ES-I3 (cell line): ENCODE data around the gene KRTAP19-5.
"Not testable (repeated sequence)": the region's sequence is repeated elsewhere in the genome, so short reads cannot be mapped to it uniquely, and the experiment has no call there.

Experiments
- H3K36me3 ChIP-seq: 2 replicates; pipeline ENCODE4 v1.6.1; 2013; ENCODE audit warnings: mild to moderate bottlenecking, low read length, control low read depth, moderate library complexity; ENCODE audit not compliant: insufficient read depth
- H3K4me1 ChIP-seq: 2 replicates; pipeline ENCODE4 v1.6.1; 2013; ENCODE audit warnings: mild to moderate bottlenecking, control low read depth, low read length; ENCODE audit not compliant: insufficient read depth
- H3K9ac ChIP-seq: 2 replicates; pipeline ENCODE4 v1.6.1; 2013; ENCODE audit warnings: low read depth, mild to moderate bottlenecking, low read length, moderate library complexity
- H3K9me3 ChIP-seq: 2 replicates; pipeline ENCODE4 v1.6.1; 2013; ENCODE audit warnings: mild to moderate bottlenecking, low read length, moderate library complexity; ENCODE audit not compliant: control insufficient read depth, insufficient read depth

Gene KRTAP19-5

GRCh38 chr21:30502041-30502440 lies at the start of gene KRTAP19-5:
Gene KRTAP19-5 (minus strand): TSS chr21:30502141. CDS start chr21:30502090, 51 bp downstream.
- Histone ChIP-seq H3K9ac (no peak within 1 kb of the TSS), H3K36me3 (no peaks in the 10 kb centered on the region), H3K4me1 (no peaks in the 10 kb centered on the region), H3K9me3 (no peaks in the 10 kb centered on the region)

DNA sequence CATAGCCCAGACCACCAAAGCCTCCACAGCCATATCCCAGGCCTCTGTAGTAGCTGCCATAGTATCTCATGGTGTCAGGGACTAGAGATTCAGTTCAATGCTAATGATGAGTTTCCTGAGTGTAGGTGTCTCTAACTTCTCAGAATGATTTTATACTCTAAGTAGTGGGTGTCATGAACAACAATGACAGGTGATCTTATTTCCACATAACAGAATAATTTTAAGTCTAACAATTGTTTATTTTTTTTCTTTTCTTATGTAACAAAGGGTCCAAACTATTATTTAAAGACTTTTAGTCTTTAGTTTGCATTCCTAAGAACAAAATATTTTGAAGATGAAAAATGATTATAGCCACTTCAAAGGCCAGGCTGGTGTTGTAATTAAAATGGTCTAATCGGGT lies 39.8 kb upstream of the KRTAP19-5 start, which contains the start of gene KRTAP19-6:
KRTAP19-6 (minus strand) TSS at position 101 of the 400 bp plus-strand sequence; CDS start at position 70, 31 bp downstream.
- no peaks in the 10 kb centered on the region for H3K36me3 ChIP-seq
- no peaks in the 10 kb centered on the region for H3K4me1 ChIP-seq
- H3K9me3 ChIP-seq, result no peaks in the 10 kb centered on the region
- no peak within 1 kb of the TSS for H3K9ac ChIP-seq

- Histone ChIP-seq H3K36me3 (no peaks in the 10 kb centered on the region), H3K9ac (no peak overlapping the region), H3K4me1 (no peaks in the 10 kb centered on the region), H3K9me3 (no peaks in the 10 kb centered on the region; the same call in 1 of the 2 replicates)
Observed at GRCh38 chr21:30518876-30519275, 16.9 kb upstream of the KRTAP19-5 start.

GRCh38 chr21:30515681-30516080 lies 13.7 kb upstream of the KRTAP19-5 start:
- H3K4me1 ChIP-seq, result no peaks in the 10 kb centered on the region
- no peak overlapping the region for H3K9ac ChIP-seq
- H3K36me3 ChIP-seq, result no peaks in the 10 kb centered on the region
- H3K9me3 ChIP-seq, result no peaks in the 10 kb centered on the region; the same call in 1 of the 2 replicates

- not testable (repeated sequence) for H3K9ac ChIP-seq, H3K36me3 ChIP-seq, H3K4me1 ChIP-seq, H3K9me3 ChIP-seq
Observed at GRCh38 chr21:30505621-30506205, 3.8 kb upstream of the KRTAP19-5 start.

DNA sequence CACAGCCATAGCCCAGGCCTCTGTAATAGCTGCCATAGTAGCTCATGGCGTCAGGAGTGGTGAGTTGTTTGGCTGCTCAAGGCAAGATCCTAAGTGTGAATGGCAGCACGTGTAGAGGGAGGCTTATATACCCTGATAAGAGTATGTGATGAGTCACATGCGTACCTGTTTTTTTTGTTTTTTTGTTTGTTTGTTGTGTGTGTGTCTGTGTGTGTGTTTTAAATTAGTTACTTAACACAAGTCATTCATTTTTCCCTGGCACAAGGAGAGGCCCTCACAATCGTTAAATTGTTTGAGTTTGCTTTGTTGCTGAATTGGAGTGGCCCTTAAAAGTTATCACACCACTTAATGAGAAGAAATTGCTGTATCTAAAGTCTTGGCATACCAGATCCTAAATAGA lies 4.9 kb downstream of the KRTAP19-5 start, which contains the start of gene KRTAP19-4:
KRTAP19-4 (minus strand) TSS at position 101 of the 400 bp plus-strand sequence; CDS start at position 46, 55 bp downstream.
- H3K9me3 ChIP-seq, result no peaks in the 10 kb centered on the region
- no peak within 1 kb of the TSS for H3K9ac ChIP-seq
- H3K4me1 ChIP-seq, result no peaks in the 10 kb centered on the region

DNA sequence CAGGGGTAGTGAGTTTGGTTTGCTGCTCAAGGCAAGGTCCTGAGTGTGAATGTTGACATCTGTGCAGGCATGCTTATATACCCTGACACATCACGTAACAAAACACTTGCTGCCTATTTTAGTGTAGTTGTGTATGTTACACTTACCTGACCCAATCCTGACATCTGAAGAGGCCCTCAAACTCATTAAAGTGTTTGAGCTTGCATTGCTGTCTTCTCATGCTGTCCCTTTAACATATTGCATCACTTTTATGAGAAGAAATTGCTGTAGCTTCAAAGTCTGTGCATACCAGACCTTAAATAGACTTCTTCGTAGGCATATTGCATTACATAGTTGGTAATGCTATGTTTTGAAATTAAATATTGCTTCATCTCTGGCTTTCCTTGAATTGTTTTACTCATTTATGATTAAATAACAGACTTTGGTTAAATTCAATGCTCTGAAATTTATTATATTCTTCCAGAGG lies 9.9 kb downstream of the KRTAP19-5 start, which contains the start of gene KRTAP19-3:
KRTAP19-3 (minus strand) TSS at position 51 of the 466 bp plus-strand sequence. CDS start 56 bp downstream, outside the sequence.
- no peaks in the 10 kb centered on the region for H3K9me3 ChIP-seq
- no peaks in the 10 kb centered on the region for H3K36me3 ChIP-seq
- no peaks in the 10 kb centered on the region for H3K4me1 ChIP-seq
- no peak within 1 kb of the TSS for H3K9ac ChIP-seq

More for the DNA sequence above, 4.9 kb downstream of the KRTAP19-5 start, which contains the start of gene KRTAP19-4:
- no peaks in the 10 kb centered on the region for H3K36me3 ChIP-seq

DNA sequence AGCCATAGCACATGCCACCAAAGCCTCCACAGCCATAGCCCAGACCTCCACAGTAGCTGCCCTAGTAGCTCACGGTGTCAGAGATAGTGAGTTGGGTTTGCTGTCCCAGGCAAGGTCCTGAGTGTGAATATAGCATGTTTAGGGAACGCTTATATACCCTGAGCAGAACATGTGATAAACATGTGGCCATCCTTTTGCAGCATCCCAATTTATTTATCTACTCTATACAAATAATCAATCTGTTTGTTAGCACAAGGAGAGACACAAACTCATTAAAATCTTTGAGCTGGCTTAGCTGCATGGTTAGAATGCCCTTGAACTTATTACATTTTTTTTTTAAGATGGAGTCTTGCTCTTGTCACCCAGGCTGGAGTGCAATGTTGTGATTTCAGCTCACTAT lies 14.6 kb downstream of the KRTAP19-5 start, which contains the start of gene KRTAP19-2:
KRTAP19-2 (minus strand) TSS at position 101 of the 400 bp plus-strand sequence; CDS start at position 13, 88 bp downstream.
- H3K9ac ChIP-seq, result no peak within 1 kb of the TSS
- no peaks in the 10 kb centered on the region; the same call in 1 of the 2 replicates for H3K36me3 ChIP-seq

DNA sequence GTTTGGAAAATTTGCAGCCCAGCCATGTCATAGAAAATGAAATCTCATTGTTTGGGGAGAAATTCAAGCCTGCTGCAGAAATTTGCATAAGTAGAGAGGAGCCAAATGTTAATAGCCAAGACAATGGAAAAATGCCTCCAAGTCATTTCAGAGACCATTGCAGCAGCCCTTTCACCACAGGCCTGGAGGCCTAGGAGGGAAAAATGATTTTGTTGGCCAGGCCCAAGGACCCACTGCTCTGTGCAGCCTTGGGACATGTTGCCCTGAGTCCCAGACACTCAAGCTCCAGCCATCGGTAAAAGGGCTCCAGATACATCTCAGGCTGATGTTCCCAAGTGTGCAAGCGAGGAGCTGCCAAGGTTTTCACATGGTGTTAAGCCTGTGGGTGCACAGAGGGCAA lies 15.8 kb downstream of the KRTAP19-5 start:
- no peak overlapping the region for H3K9ac ChIP-seq
- H3K4me1 ChIP-seq, result no peaks in the 10 kb centered on the region
- H3K36me3 ChIP-seq, result no peaks in the 10 kb centered on the region; the same call in 1 of the 2 replicates
- H3K9me3 ChIP-seq, result peaks cover 7% of the 10 kb centered on the region; the same call in 1 of the 2 replicates

More for the DNA sequence above, 14.6 kb downstream of the KRTAP19-5 start, which contains the start of gene KRTAP19-2:
- no peaks in the 10 kb centered on the region for H3K4me1 ChIP-seq
- peaks cover 7% of the 10 kb centered on the region; the same call in 1 of the 2 replicates for H3K9me3 ChIP-seq

- Histone ChIP-seq H3K9ac (no peak overlapping the region), H3K9me3 (peaks cover 7% of the 10 kb centered on the region; the same call in 1 of the 2 replicates), H3K4me1 (no peaks in the 10 kb centered on the region), H3K36me3 (no peaks in the 10 kb centered on the region; the same call in 1 of the 2 replicates)
Observed at GRCh38 chr21:30482130-30482529, 19.8 kb downstream of the KRTAP19-5 start.

DNA sequence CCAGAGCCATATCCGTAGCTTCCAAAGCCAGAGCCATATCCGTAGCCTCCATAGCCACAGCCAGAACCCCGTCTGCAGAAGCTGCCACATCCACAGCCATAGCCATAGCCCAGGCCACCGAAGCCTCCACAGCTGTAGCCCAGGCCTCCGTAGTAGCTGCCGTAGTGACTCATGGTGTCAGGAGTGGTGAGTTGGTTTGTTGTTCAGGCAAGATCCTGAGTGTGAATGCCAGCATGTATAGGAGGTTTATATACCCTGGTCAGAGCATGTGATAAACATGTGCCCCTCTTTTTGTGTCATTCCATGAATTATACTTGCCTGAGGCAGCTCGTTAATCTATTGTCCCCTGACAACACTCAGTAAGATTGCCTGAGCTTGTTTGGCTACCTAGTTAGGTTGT lies 21.8 kb downstream of the KRTAP19-5 start, which contains the start of gene KRTAP19-1:
KRTAP19-1 (minus strand) TSS at position 223 of the 400 bp plus-strand sequence; CDS start at position 173, 50 bp downstream.
- H3K9ac ChIP-seq, result no peak within 1 kb of the TSS
- H3K9me3 ChIP-seq, result no peaks in the 10 kb centered on the region; the same call in 1 of the 2 replicates
- H3K36me3 ChIP-seq, result no peaks in the 10 kb centered on the region
- no peaks in the 10 kb centered on the region for H3K4me1 ChIP-seq

DNA sequence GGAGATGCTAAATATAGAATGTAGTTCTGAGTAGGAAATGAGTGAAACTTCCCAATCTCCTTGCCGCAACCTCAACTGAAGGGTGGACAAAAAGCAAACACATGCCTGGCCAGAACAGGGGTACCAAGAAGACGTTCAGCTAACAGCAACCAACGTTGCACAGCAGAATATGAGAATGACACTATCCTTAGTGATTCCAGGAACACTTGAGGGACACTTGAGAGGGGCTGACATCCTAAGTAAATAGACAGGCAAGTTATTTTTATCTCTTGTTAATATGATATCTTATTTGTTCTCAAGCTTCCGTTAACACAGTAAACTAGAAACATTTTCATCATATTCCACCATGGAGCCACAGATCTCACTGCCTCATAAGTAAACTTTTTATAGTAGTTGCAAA lies 22.7 kb downstream of the KRTAP19-5 start:
- no peaks in the 10 kb centered on the region for H3K36me3 ChIP-seq
- no peak overlapping the region for H3K9ac ChIP-seq
- no peaks in the 10 kb centered on the region; the same call in 1 of the 2 replicates for H3K9me3 ChIP-seq
- H3K4me1 ChIP-seq, result no peaks in the 10 kb centered on the region

DNA sequence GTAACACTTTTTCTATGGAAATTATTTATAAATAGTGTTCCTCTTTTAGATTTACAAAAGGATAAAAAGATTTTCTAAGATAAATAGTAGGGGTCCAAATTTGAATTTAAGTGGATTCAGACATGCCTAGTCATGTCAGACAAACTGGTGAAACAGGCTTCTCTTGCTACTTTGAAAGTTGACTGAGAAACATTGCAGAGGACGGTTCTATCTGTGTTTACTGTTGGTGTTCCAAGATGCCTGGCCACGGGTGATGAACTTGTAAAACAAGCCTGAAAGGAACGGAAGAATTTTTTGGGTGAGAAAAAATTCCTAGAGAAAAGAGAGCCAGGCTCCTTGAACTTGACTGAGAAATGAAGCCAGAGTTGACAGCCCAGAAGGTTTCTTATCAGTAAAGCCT lies 23.9 kb downstream of the KRTAP19-5 start:
- no peaks in the 10 kb centered on the region for H3K9me3 ChIP-seq
- H3K36me3 ChIP-seq, result no peaks in the 10 kb centered on the region
- no peak overlapping the region for H3K9ac ChIP-seq
- H3K4me1 ChIP-seq, result no peaks in the 10 kb centered on the region

GRCh38 chr21:30468900-30469714 lies 32.8 kb downstream of the KRTAP19-5 start:
- H3K4me1 ChIP-seq, result no peaks in the 10 kb centered on the region
- H3K9me3 ChIP-seq, result no peaks in the 10 kb centered on the region
- no peaks in the 10 kb centered on the region for H3K36me3 ChIP-seq
- no peak overlapping the region for H3K9ac ChIP-seq
